SK-N-MC (cell line): ENCODE data around the gene SYNJ2.

Experiments used
- EZH2 ChIP-seq: fragments of 200-600 bp; sonication (generic); IDR thresholded peaks from one replicate; pipeline ENCODE4 v1.6.1; 2017; ENCODE audit warnings: antibody characterized with exemption
- FOXP2 ChIP-seq: optimal IDR thresholded peaks from 2 replicates; pipeline ENCODE3; 2011; ENCODE audit warnings: mild to moderate bottlenecking, moderate library complexity; ENCODE audit not compliant: insufficient read depth; ENCODE audit errors: extremely low read length, control extremely low read depth
- POLR2AphosphoS5 ChIP-seq: IDR thresholded peaks from 2 replicates; pipeline ENCODE4 v1.6.1; 2012; ENCODE audit warnings: mild to moderate bottlenecking, low read depth, low read length, borderline replicate concordance

GRCh38 chr6:158043586-158044524, 62.2 kb downstream of the SYNJ2 start:
- TF ChIP-seq POLR2AphosphoS5: no peak
- no peak for TF ChIP-seq EZH2
- no peak for TF ChIP-seq FOXP2
